GM19328 (cell line): ENCODE data around the gene DACT2.

ENCODE experiments used
- ATAC-seq: cut with Tn5 transposase; IDR thresholded peaks from one replicate; pipeline ENCODE4 v1.9.1; 2021; ENCODE audit warnings: mild to moderate bottlenecking, moderate library complexity; ENCODE audit not compliant: unreplicated experiment

DACT2 gene

GRCh38 chr6:168349718-168350210, 30.2 kb upstream of the DACT2 start:
- ATAC-seq, result no peak

- no peak for ATAC-seq
These were observed 28.6 kb upstream of the DACT2 start for GRCh38 chr6:168348186-168348585.

- no peak for ATAC-seq
These were observed 28.0 kb upstream of the DACT2 start for GRCh38 chr6:168347615-168348014.

GRCh38 chr6:168347053-168347452, 27.5 kb upstream of the DACT2 start:
- ATAC-seq, result no peak

- no peak for ATAC-seq
These were observed 26.5 kb upstream of the DACT2 start for GRCh38 chr6:168345896-168346754.

GRCh38 chr6:168345266-168345665, 25.7 kb upstream of the DACT2 start:
- ATAC-seq, result no peak

GRCh38 chr6:168344338-168344737, 24.8 kb upstream of the DACT2 start:
- ATAC-seq, result no peak

- no peak for ATAC-seq
These were observed 23.9 kb upstream of the DACT2 start for GRCh38 chr6:168343239-168344150.

GRCh38 chr6:168342636-168343035, 23.1 kb upstream of the DACT2 start:
- ATAC-seq, result no peak

GRCh38 chr6:168341280-168341900, 21.8 kb upstream of the DACT2 start:
- ATAC-seq, result no peak

- ATAC-seq, result no peak
These were observed 21.2 kb upstream of the DACT2 start for GRCh38 chr6:168340819-168341218.

GRCh38 chr6:168338777-168339176, 19.2 kb upstream of the DACT2 start:
- no peak for ATAC-seq

- ATAC-seq, result no peak
These were observed 17.4 kb upstream of the DACT2 start for GRCh38 chr6:168336967-168337366.

GRCh38 chr6:168333989-168334388, 14.4 kb upstream of the DACT2 start:
- ATAC-seq, result no peak

GRCh38 chr6:168333491-168333890, 13.9 kb upstream of the DACT2 start:
- no peak for ATAC-seq

GRCh38 chr6:168333039-168333438, 13.5 kb upstream of the DACT2 start:
- ATAC-seq, result no peak

- no peak for ATAC-seq
These were observed 12.4 kb upstream of the DACT2 start for GRCh38 chr6:168332020-168332419.

- no peak for ATAC-seq
These were observed 11.5 kb upstream of the DACT2 start for GRCh38 chr6:168331058-168331457.

GRCh38 chr6:168330403-168330802, 10.8 kb upstream of the DACT2 start:
- no peak for ATAC-seq

GRCh38 chr6:168328086-168328485, 8.5 kb upstream of the DACT2 start:
- ATAC-seq, result no peak
